GM18870 (cell line): Measurements from ENCODE around the gene CACYBP.
"Not testable (repeated sequence)": the region's sequence is repeated elsewhere in the genome, so short reads cannot be mapped to it uniquely, and the experiment has no call there.

Experiments used
- ATAC-seq: cut with Tn5 transposase; IDR thresholded peaks from one replicate; pipeline ENCODE4 v1.9.1; 2021; ENCODE audit warnings: moderate library complexity; ENCODE audit not compliant: unreplicated experiment

The CACYBP gene

DNA sequence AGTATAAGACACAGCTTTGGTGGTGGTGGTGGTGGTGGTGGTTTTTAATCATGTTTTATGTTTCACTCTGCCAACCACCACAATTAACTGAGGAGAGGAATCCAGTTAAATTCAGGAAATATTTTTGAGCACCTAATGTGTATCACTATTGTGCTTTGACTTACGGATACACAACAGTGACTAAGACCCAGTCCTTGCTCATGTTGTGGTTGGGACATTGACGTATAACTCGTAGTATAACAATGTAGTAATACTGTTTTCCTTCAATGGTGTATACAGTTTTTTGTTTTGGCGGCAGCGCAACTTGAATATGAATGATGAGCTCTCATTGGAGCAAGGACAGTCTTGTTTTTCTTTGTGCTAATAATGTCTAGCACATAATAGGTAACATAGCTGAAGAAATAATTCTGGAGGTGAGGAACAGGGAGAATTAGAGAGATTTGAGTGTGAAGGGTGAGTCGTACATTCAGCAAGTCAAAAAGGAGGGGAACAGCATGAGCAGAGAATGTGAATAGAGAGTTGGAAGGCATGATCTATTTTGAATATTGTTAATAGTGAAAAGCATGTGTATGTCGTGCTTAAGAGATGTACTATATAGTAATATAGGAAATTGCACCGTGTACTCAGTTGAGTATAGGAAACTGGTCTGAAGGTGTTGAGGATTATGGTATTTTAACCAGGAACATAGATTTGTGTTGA is 5.5 kb downstream of the CACYBP start:
- ATAC-seq = no peak

DNA sequence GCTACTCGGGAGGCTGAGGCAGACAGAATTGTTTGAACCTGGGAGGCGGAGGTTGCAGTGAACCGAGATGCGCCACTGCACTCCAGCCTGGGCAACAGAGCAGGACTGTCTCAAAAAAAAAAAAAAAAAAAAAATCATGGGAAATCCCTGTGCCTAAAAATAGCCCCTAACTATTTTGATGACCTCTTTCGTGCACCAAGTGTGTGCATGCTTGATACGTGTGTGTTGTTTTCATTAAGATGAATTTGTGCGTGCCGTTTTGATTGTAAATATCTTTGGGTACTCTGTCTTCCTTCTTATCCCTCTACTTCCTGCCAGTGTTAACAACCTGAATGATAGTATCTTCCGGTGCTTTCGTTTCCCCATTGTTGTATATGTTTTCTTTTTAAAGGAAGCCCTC is 9.8 kb downstream of the CACYBP start:
- no peak for ATAC-seq

- no peak for ATAC-seq
Observed at GRCh38 chr1:175013445-175013844, 13.7 kb downstream of the CACYBP start.

- ATAC-seq = no peak
Observed at GRCh38 chr1:175015243-175015642, 15.5 kb downstream of the CACYBP start.

DNA sequence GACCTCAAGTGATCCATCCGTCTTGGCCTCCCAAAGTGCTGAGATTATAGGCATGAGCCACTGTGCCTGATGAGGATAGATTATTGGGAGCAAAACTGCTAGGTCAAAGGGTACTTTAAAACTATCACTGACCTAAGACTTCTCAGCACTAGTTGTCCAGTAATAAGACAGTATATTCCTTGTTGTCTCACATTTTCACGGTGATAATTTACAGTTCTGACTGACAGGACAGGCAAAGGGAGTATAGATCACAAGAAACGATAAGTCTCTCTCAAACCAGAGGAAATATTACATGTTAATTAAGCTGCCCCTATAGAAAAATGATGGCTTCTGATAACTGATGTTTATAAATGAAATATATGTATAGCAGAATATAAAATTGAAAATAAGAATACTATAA is 19.8 kb downstream of the CACYBP start:
- ATAC-seq = no peak

DNA sequence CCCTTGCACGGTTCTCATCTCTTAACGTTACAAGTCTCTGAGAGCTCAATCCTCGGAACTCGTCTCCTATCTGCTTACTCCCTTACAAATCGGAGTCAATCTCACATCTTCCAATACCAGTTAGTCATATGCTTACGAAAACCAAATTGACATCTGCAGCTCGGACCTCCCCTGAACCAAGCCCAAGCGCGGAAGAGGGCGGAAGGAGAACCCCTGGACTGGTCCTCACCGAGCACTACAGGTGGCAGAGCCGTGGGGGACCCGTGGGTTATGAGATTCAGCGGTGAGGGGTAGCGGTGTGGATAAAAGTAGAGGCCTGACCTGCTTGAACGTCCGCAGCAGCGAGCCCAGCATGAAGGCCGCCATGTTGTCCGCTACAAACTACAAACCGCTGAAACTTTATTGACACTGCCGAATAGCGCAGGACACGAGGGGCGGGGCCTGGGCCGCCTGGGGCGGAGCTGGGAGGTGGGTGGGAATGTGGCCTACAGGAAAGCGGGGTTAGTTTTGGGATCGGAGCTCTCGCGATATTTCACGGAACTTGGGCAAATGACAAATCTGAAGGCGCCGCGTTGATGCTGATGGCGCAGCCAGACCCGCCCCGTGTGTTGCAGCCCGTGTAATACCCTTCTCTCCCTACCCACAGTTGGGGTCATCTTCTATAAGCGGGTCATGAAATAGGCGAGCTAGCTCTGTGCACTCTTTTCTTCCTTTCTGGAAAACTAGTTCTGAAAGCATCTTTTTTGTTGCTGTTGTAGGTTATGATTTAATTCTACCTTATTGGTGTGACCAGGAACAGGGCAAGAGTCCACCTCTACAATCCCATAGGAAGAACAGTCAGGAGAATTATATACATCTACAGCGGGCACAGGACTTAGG is 23.5 kb downstream of the CACYBP start, which contains the start of gene MRPS14:
Gene MRPS14, minus strand, starts transcription at position 383 of the 879 bp plus-strand sequence. Its CDS starts 17 bp downstream, at position 366.
- ATAC-seq = peak; percentile 89

- ATAC-seq = not testable (repeated sequence)
Observed at GRCh38 chr1:175023922-175024242, 24.1 kb downstream of the CACYBP start.

DNA sequence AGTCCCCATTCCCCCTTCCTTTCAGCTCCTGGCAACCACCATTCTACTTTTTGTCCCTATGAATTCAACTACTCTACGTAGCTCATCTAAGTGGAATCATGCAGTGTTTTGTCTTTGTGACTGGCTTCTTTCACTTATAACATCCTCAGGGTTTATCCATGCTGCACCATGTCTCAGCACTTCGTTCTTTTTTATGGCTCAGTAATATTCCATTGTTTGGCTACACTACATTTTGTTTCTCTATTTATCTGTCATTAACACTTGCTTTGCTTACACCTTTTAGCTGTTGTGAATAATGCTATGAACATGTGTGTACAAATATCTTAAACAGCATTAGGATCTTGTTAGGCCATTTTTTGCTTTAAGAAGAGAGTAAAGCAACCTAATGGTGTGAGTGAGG is 25.0 kb downstream of the CACYBP start:
- ATAC-seq = no peak

GRCh38 chr1:175033953-175034352 is 34.2 kb downstream of the CACYBP start:
- ATAC-seq = no peak

GRCh38 chr1:175034775-175035174 is 35.0 kb downstream of the CACYBP start:
- no peak for ATAC-seq

DNA sequence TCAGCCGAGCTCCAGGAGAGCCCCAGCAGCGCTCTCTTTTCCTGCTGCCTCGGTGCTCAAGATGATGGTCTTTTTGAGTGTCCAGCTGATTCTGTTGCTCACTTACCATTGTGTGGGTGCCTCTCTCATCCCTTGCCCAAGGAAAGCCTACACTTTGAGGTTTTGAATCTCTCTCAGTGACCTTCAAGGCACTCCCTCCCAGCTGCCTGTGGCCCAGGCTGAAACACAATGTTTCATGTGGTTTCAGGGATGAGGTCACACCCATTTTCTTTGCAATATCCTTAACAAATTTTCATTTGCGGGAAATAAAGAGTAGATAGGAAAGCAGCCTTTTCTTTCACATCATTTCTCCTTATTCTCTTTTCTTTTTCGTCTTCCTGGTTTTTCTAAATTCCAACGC is 36.1 kb downstream of the CACYBP start:
- ATAC-seq = no peak

DNA sequence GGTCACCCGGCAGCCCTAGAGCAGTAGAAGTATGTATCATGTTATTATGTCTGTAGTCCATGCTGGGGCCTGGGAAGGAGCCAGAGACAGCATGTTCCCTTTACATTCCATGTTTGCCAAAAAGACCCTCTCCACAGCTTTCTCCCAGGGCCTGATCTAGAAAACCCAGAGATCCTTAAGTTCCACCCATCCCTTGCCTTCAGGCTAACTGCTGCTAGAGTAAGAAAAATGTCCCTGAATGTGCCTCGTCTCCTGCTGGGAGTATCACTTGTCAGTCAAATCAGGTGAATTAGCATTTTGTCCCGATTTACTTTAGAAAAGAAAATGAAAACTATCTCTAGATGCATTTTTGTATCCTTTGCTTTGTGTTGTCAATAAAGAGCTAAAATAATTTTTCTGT is 36.7 kb downstream of the CACYBP start:
- no peak for ATAC-seq

DNA sequence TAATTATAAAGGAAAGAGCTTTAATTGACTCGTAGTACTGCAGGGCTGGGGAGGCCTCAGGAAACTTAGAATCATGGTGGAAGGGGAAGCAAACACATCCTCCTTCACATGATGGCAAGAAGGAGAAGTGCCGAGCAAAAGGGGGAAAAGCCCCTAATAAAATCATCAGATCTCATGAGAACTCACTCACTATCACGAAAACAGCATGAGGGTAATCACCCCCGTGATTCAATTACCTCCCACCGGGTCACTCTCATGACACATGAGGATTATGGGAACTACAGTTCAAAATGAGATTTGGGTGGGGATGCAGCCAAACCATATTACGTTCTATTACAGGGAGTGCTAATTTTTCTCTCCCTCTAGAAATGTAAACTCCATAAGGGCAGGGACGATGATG is 37.7 kb downstream of the CACYBP start:
- ATAC-seq = no peak

DNA sequence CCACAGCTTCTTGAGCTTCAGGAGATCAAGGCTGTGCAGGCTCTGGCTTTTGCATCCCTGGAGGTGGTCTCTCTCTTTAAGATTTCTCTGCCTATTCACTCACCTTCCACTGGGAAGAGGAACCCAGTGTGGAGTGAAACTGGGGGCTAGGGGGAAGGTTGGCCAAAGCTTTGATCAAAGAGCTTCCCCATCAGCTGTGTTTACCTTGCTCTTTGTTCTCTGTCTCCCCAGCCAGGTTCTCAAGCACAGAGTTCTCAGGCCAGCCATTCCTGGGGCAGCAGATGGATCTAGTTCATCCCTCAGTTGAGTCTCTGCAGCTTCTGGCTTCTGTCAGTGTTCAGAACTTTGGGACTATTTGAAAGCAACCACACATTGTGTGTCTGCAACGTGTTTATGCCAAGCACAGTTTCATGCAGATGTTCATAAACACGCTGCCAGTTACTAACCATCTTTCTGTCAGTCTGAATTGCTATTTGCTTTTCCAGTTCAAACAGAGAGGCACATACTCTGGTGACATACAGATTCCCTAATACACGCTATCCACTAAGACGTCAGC is 40.7 kb downstream of the CACYBP start:
- no peak for ATAC-seq

- ATAC-seq = no peak
Observed at GRCh38 chr1:175042650-175043049, 42.9 kb downstream of the CACYBP start.

- ATAC-seq = no peak
Observed at GRCh38 chr1:175043824-175044223, 44.1 kb downstream of the CACYBP start.

DNA sequence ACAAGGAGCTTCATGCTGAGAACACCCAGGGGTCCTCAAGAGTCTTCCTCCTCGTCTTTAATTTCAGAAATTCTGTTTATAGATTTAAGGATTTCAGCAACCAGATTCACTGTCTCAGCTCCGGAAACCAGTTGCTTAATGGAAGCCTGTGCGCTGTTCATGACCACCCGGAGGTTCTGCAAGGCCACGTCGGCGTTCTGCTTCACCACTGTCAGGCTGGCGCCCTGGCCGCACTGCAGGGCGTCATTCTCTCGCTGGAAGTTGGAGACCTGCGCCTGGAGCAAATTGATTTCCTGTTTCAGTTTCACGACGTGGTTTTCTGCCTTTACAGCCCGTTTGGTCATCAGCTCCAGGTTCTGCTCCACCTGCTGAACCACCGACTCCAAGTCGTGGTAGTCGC is 44.8 kb downstream of the CACYBP start:
- ATAC-seq = not testable (repeated sequence)

DNA sequence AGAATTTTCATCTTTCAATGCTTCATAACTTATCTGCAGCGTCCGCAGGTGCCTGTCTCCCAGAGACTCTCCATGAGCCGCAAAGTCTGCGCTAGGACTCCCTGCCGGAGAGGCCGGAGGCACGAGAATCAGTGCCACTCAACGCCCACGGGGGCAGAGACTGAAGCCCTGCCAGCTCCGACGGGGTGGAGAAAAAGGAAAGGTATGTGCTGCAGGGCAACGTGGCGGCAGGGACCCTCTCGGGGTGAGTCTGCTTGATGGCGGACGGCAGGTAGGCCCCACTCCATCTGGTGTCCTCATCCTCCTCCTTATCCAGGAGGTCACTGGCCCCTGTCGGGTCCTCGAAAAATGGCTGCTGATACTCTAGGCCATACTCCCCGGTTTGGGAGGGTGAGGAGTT is 45.4 kb downstream of the CACYBP start:
- no peak for ATAC-seq

GRCh38 chr1:175045519-175045918 is 45.8 kb downstream of the CACYBP start:
- ATAC-seq = no peak

- ATAC-seq = no peak
Observed at GRCh38 chr1:175050992-175051391, 51.2 kb downstream of the CACYBP start.

DNA sequence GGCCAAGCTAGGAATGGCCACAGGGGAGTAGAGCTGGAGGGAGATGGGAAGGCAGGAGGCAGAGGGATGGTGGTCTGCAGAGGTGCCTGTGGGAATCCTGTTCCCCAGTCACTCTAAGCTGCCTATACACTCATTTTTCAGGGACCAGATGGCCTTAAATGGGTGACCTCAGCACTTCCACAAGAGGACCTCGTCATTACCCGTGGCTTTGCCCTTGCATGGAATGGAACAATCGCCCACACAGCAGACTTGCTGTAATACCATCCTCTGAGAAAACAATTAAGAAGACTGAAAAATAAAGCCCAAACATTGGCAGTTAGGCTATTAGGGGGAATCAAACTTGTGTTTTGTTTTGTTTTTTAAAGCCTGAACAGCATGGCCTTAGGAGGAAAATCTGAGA is 55.0 kb downstream of the CACYBP start:
- no peak for ATAC-seq
